Measurements from ENCODE around the gene SEC23B. TPM values are rescaled to one million over a fixed set of nuclear protein-coding genes. Genes with fewer than 3 reads are reported as not detected.

Gene SEC23B
- polyA plus RNA-seq, 1 of the 3 experiments (the other 2 are of a cell fraction), result 55.2 TPM

GRCh38 chr20:18533978-18534644 lies 26.4 kb downstream of the SEC23B start:
- WGBS (ENCODE audit: low lambda C conversion rate), result 96% methylated on average over 6 of the region's 6 CpGs

More at GRCh38 chr20:18533978-18534644, 26.4 kb downstream of the SEC23B start:
- H3K4me2 ChIP-seq, result no peak overlapping the region
- H3K27ac ChIP-seq (ENCODE audit: low read depth in 2 of 2, low read length in 1 of 2), result no peak overlapping the region
- no peaks in the 10 kb centered on the region for H3F3A ChIP-seq (replicated peaks; ENCODE audit: insufficient read depth)
- H3K4me3 ChIP-seq (ENCODE audit: low read depth in 2 of 2, low read length in 1 of 2), result no peak overlapping the region
- CTCF ChIA-PET, result no interaction called here
- no peak for DNase-seq
- no peak overlapping the region for H3K9ac ChIP-seq
- peaks cover 43 to 62% of the 10 kb centered on the region in 2 experiments for H3K36me3 ChIP-seq (replicated peaks in 1 of 2; ENCODE audit: control insufficient read depth in 1 of 2, insufficient read depth in 2 of 2, low read length in 1 of 2)
- H3K9me2 ChIP-seq, result no peaks in the 10 kb centered on the region
- no peak overlapping the region for H2AFZ ChIP-seq (ENCODE audit: low read depth)
- H3K79me2 ChIP-seq (ENCODE audit: insufficient read depth), result no peaks in the 10 kb centered on the region
- no peaks in the 10 kb centered on the region for H3K4me1 ChIP-seq (ENCODE audit: control insufficient read depth in 1 of 2, insufficient read depth in 2 of 2, low read depth in 1 of 2, low read length in 1 of 2)
- no peak for TF ChIP-seq USF2 (IDR thresholded peaks at IDR 0.05; ENCODE audit: borderline replicate concordance, low read depth, low read length)
- no peak for TF ChIP-seq REST (IDR thresholded peaks at IDR 0.05; ENCODE audit: low read depth, low read length)
- TF ChIP-seq ZBTB33 (IDR thresholded peaks at IDR 0.05; ENCODE audit: borderline replicate concordance, low read depth), result no peak
- TF ChIP-seq MXI1 (IDR thresholded peaks at IDR 0.05; ENCODE audit: low read depth, low read length), result no peak
- TF ChIP-seq YY1 (IDR thresholded peaks at IDR 0.05; ENCODE audit: low read depth), result no peak
- no peak for TF ChIP-seq SMC3 (IDR thresholded peaks at IDR 0.05; ENCODE audit: low read depth, low read length)
- H3K27me3 ChIP-seq (ENCODE audit: insufficient read depth), result no peaks in the 10 kb centered on the region
- POLR2A ChIA-PET, result no interaction called here
- H4K20me1 ChIP-seq (ENCODE audit: insufficient read depth), result no peaks in the 10 kb centered on the region
- H3K9me3 ChIP-seq, result no peaks in the 10 kb centered on the region

Data from SK-N-SH (cell line).